ENCODE data around the gene ADAM19. TPM values are rescaled to one million over a fixed set of nuclear protein-coding genes. Genes with fewer than 3 reads are reported as not detected.

The ADAM19 gene
- total RNA-seq, 1 experiment from 2014 or later = 62.9 TPM

DNA sequence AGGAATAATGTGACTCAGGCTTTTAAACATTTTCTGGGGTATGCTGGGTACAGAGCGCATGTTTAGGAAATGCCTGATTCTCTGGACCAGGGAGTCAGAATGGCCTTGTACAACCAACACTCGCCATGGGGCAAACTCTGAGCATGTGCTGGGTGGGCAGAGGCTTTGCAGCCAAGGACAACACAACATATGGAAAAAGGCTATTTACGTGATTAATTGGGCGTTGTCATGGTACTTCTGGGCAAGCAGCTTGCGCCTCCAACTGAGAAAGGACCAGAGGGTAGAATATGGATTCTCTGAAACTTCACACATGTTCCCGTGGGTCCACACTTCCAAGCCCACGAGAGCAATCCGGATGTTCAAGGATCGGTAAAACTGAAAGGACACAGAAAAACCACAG, 66.5 kb downstream of the ADAM19 start:
- Mint-ChIP-seq H3K9me3 (ENCODE audit: unreplicated experiment) (no peaks in the 10 kb centered on the region), H3K36me3 (ENCODE audit: insufficient read depth, unreplicated experiment) (peaks cover 65% of the 10 kb centered on the region), H3K27me3 (ENCODE audit: insufficient read depth, unreplicated experiment) (no peaks in the 10 kb centered on the region), H3K27ac (ENCODE audit: unreplicated experiment) (peak overlapping the region; percentile 22), H3K4me1 (ENCODE audit: low read depth, unreplicated experiment) (no peaks in the 10 kb centered on the region), H3K4me3 (ENCODE audit: unreplicated experiment) (no peak overlapping the region)
- Histone ChIP-seq H3K9me3 (no peaks in the 10 kb centered on the region), H3K4me3 (ENCODE audit: low read depth, low read length) (no peak overlapping the region), H3K36me3 (ENCODE audit: control insufficient read depth, insufficient read depth, low read length) (no peaks in the 10 kb centered on the region; the same call in 1 of the 2 replicates), H3K4me1 (no peaks in the 10 kb centered on the region), H3K27me3 (replicated peaks; ENCODE audit: control insufficient read depth, insufficient read depth, low read length) (no peaks in the 10 kb centered on the region)
- TF ChIP-seq, protein P1, sequence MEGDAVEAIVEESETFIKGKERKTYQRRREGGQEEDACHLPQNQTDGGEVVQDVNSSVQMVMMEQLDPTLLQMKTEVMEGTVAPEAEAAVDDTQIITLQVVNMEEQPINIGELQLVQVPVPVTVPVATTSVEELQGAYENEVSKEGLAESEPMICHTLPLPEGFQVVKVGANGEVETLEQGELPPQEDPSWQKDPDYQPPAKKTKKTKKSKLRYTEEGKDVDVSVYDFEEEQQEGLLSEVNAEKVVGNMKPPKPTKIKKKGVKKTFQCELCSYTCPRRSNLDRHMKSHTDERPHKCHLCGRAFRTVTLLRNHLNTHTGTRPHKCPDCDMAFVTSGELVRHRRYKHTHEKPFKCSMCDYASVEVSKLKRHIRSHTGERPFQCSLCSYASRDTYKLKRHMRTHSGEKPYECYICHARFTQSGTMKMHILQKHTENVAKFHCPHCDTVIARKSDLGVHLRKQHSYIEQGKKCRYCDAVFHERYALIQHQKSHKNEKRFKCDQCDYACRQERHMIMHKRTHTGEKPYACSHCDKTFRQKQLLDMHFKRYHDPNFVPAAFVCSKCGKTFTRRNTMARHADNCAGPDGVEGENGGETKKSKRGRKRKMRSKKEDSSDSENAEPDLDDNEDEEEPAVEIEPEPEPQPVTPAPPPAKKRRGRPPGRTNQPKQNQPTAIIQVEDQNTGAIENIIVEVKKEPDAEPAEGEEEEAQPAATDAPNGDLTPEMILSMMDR (IDR thresholded peaks at IDR 0.05; ENCODE audit: insufficient read depth in 1 of 2, low read depth in 1 of 2, low read length in 1 of 2, severe bottlenecking in 1 of 2, unreplicated experiment in 1 of 2) = no peak
- no TSS peak for BruUV-seq (replicated peaks)
- CTCF ChIA-PET = no interaction called here
- no peak for DNase-seq
- POLR2A ChIA-PET = no interaction called here
- intact Hi-C loops (cut with micrococcal nuclease; ENCODE audit: unreplicated experiment) = no loop called here

DNA sequence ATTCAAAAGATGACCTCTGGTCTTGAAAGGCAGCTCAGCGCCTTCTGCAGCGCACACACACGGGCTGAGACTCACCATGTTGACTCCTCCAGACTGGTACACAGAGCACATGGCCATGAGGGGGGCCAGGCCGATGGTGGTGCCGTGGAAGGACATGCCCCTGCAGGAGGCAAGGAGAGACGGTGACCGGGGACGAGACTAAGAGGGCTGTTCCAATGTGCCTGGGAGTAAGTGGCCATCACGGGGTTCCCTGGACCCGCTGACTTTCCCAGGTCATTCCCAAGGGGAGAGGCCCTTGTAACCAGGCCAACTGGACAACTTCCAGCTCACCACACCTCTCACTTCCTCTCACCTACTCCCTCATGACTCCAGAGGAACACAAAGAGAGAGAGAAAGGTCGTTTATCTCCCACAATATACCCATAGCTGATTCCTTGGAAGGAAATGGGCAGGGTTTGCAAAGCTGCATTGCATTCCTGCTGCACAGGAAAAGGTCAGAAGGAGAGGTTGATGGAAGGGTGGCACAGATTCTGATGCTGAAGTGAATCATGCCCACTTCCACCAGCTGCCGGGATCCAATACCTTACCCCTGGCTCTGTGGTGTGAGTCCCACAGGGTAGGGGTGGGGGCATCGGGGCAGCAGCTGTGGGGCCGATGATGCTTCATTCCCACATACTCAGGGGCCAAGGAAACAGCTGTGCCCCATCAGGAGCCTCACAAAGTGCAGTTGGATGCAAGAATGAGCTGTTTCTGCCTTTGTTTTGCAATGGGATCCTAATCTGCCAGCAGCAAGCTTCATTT, 68.4 kb downstream of the ADAM19 start:
- no TSS peak for BruUV-seq (replicated peaks)
- ChIA-PET CTCF (no interaction called here), POLR2A (no interaction called here)
- H3K9me3 Mint-ChIP-seq (ENCODE audit: unreplicated experiment) = no peaks in the 10 kb centered on the region
- TF ChIP-seq, protein P1 (IDR thresholded peaks at IDR 0.05; ENCODE audit: insufficient read depth in 1 of 2, low read depth in 1 of 2, low read length in 1 of 2, severe bottlenecking in 1 of 2, unreplicated experiment in 1 of 2) = no peak
- Histone ChIP-seq H3K9me3 (no peaks in the 10 kb centered on the region), H3K4me3 (ENCODE audit: low read depth, low read length) (no peak overlapping the region), H3K4me1 (no peaks in the 10 kb centered on the region), H3K27me3 (replicated peaks; ENCODE audit: control insufficient read depth, insufficient read depth, low read length) (no peaks in the 10 kb centered on the region), H3K36me3 (ENCODE audit: control insufficient read depth, insufficient read depth, low read length) (no peaks in the 10 kb centered on the region; the same call in 1 of the 2 replicates)
- no peaks in the 10 kb centered on the region for H3K27me3 Mint-ChIP-seq (ENCODE audit: insufficient read depth, unreplicated experiment)
- H3K4me3 Mint-ChIP-seq (ENCODE audit: unreplicated experiment) = no peak overlapping the region
- DNase-seq = no peak
- H3K4me1 Mint-ChIP-seq (ENCODE audit: low read depth, unreplicated experiment) = no peaks in the 10 kb centered on the region
- H3K36me3 Mint-ChIP-seq (ENCODE audit: insufficient read depth, unreplicated experiment) = peaks cover 55% of the 10 kb centered on the region
- peak overlapping the region; percentile 37 for H3K27ac Mint-ChIP-seq (ENCODE audit: unreplicated experiment)
- intact Hi-C loops (cut with micrococcal nuclease; ENCODE audit: unreplicated experiment) = no loop called here

DNA sequence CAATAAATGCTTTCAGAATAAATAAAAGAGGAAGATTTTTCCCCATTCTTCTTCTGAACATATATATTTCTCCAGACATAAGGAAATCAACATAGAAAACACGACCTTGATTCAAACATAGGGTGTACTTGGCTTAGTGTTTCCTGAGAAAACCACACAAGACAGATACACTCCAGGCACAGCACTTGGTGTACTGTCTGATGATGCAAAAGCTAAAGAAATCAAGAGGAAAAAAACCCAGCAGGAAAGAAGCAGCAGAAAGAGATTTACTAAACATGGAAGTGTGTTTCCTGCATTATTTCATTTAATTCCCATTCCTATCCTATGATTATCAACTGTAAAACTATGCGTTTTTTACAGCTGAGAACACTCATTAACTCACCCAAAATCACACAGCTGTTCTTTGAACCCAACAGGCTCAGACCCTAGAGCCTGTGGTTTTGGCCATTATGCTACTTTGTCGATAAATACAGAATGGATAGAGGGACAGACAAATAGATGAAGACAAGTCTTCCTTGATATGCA, 69.4 kb downstream of the ADAM19 start:
- no peak for DNase-seq
- Mint-ChIP-seq H3K4me1 (ENCODE audit: low read depth, unreplicated experiment) (no peaks in the 10 kb centered on the region), H3K4me3 (ENCODE audit: unreplicated experiment) (no peak overlapping the region), H3K27me3 (ENCODE audit: insufficient read depth, unreplicated experiment) (no peaks in the 10 kb centered on the region), H3K36me3 (ENCODE audit: insufficient read depth, unreplicated experiment) (peaks cover 55% of the 10 kb centered on the region), H3K9me3 (ENCODE audit: unreplicated experiment) (no peaks in the 10 kb centered on the region), H3K27ac (ENCODE audit: unreplicated experiment) (no peak overlapping the region)
- Histone ChIP-seq H3K4me3 (ENCODE audit: low read depth, low read length) (no peak overlapping the region), H3K27me3 (replicated peaks; ENCODE audit: control insufficient read depth, insufficient read depth, low read length) (no peaks in the 10 kb centered on the region), H3K9me3 (no peaks in the 10 kb centered on the region), H3K4me1 (no peaks in the 10 kb centered on the region), H3K36me3 (ENCODE audit: control insufficient read depth, insufficient read depth, low read length) (no peaks in the 10 kb centered on the region; the same call in 1 of the 2 replicates)
- intact Hi-C loops (cut with micrococcal nuclease; ENCODE audit: unreplicated experiment) = no loop called here
- no TSS peak for BruUV-seq (replicated peaks)
- TF ChIP-seq, protein P1 (IDR thresholded peaks at IDR 0.05; ENCODE audit: insufficient read depth in 1 of 2, low read depth in 1 of 2, low read length in 1 of 2, severe bottlenecking in 1 of 2, unreplicated experiment in 1 of 2) = no peak
- POLR2A ChIA-PET = no interaction called here
- CTCF ChIA-PET = no interaction called here

Data from Caco-2 (cell line).